ENCODE results near the gene DNM3. TPM values are rescaled to one million over a fixed set of nuclear protein-coding genes. Genes with fewer than 3 reads are reported as not detected.

Gene DNM3
- total and polyA plus RNA-seq, 9 of the 15 experiments (the other 6 are each of a cell fraction or from before 2014, with no cell fraction given): 0.08 to 0.36 (median 0.22) TPM; not detected in 1

DNA sequence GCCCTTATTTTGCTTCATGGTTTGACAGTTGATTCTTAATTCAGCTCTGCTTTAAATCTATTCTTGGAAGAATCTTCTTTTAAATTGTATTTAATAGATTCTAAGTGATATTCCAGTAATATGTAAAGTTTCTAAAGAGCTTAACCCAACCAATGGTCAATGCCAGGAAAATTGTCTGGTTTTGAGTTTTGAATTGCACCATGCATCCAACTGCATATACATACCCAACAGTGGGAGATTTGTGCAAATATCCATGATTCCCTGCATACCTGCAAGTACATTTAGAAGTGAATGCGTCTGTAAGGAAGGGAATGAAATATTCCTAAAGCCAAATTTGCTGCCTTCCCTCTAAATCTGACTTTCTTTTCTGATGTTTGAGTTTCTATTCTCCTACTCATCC is 543.4 kb downstream of the DNM3 start:
- intact Hi-C loops (cut with micrococcal nuclease): no loop called here
- peak; percentile 19 for FAIRE-seq
- Histone ChIP-seq H3K4me2 (ENCODE audit: insufficient read depth, low read length) (no peak overlapping the region), H3K9me3 (replicated peaks; ENCODE audit: control insufficient read depth, insufficient read depth, low read depth, low read length) (no peaks in the 10 kb centered on the region), H3K27me3 (ENCODE audit: control insufficient read depth in 2 of 2, insufficient read depth in 2 of 2, low read length in 2 of 2) (peaks cover 7 to 15% of the 10 kb centered on the region in 2 experiments; a peak in 3 of 5 replicates), H3K9ac (ENCODE audit: insufficient read depth in 1 of 2, low read depth in 2 of 2, low read length in 2 of 2) (no peak overlapping the region), H3K36me3 (ENCODE audit: control insufficient read depth, insufficient read depth, low read length) (no peaks in the 10 kb centered on the region), H4K20me1 (replicated peaks; ENCODE audit: control insufficient read depth, insufficient read depth, low read length) (no peaks in the 10 kb centered on the region), H3K79me2 (ENCODE audit: control insufficient read depth, insufficient read depth, low read length) (no peaks in the 10 kb centered on the region), H2AFZ (ENCODE audit: low read depth, low read length) (no peak overlapping the region), H3K4me3 (no peak overlapping the region), H3K9me1 (ENCODE audit: control insufficient read depth, insufficient read depth, low read length) (no peaks in the 10 kb centered on the region), H3K4me1 (replicated peaks in 1 of 2; ENCODE audit: control insufficient read depth in 2 of 2, insufficient read depth in 2 of 2, low read length in 2 of 2) (no peaks in the 10 kb centered on the region), H3K27ac (ENCODE audit: extremely low read depth, low read depth, low read length) (no peak overlapping the region)
- no peak for ATAC-seq
- ChIA-PET POLR2A (interaction anchor here (1.4 kb wide), 2 partner anchors 10 to 18 kb away, joined by 4 to 5 read pairs; no protein-coding TSS in a partner anchor), CTCF (ENCODE audit: low intra/inter-chr PET ratio) (no interaction called here)
- 4% methylated on average over 1 of the region's 1 CpG for WGBS (ENCODE audit: insufficient coverage, low coverage, missing lambda C conversion rate)
- BruUV-seq (replicated peaks): no TSS peak
- no peak for DNase-seq (ENCODE audit: extremely low read depth in 1 of 4, low spot score in 3 of 4)
- in situ Hi-C loops (cut with MboI): no loop called here
- no peak for TF ChIP-seq RBFOX2 (IDR thresholded peaks at IDR 0.05; ENCODE audit: low read depth, low read length)
- no peak for TF ChIP-seq HMBOX1 (IDR thresholded peaks at IDR 0.05)
- no peak for TF ChIP-seq GTF2A2 (tag; IDR thresholded peaks at IDR 0.05)
- TF ChIP-seq, protein P1, sequence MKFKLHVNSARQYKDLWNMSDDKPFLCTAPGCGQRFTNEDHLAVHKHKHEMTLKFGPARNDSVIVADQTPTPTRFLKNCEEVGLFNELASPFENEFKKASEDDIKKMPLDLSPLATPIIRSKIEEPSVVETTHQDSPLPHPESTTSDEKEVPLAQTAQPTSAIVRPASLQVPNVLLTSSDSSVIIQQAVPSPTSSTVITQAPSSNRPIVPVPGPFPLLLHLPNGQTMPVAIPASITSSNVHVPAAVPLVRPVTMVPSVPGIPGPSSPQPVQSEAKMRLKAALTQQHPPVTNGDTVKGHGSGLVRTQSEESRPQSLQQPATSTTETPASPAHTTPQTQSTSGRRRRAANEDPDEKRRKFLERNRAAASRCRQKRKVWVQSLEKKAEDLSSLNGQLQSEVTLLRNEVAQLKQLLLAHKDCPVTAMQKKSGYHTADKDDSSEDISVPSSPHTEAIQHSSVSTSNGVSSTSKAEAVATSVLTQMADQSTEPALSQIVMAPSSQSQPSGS (CRISPR knock-in tag; IDR thresholded peaks at IDR 0.05): no peak
- no peak for TF ChIP-seq SAFB2 (IDR thresholded peaks at IDR 0.05; ENCODE audit: borderline replicate concordance, low read depth, low read length, severe bottlenecking)
- TF ChIP-seq, protein P2, sequence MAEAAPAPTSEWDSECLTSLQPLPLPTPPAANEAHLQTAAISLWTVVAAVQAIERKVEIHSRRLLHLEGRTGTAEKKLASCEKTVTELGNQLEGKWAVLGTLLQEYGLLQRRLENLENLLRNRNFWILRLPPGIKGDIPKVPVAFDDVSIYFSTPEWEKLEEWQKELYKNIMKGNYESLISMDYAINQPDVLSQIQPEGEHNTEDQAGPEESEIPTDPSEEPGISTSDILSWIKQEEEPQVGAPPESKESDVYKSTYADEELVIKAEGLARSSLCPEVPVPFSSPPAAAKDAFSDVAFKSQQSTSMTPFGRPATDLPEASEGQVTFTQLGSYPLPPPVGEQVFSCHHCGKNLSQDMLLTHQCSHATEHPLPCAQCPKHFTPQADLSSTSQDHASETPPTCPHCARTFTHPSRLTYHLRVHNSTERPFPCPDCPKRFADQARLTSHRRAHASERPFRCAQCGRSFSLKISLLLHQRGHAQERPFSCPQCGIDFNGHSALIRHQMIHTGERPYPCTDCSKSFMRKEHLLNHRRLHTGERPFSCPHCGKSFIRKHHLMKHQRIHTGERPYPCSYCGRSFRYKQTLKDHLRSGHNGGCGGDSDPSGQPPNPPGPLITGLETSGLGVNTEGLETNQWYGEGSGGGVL (CRISPR knock-in tag; IDR thresholded peaks at IDR 0.05): no peak
- TF ChIP-seq ZNF551 (CRISPR knock-in tag; IDR thresholded peaks at IDR 0.05): no peak
- TF ChIP-seq JUND (IDR thresholded peaks at IDR 0.05; ENCODE audit: borderline replicate concordance, low read depth, low read length): no peak
- no peak for TF ChIP-seq JUND (tag; IDR thresholded peaks at IDR 0.05; ENCODE audit: borderline replicate concordance, low read depth, low read length)
- no peak for TF ChIP-seq MAZ (CRISPR knock-in tag; conservative IDR thresholded peaks at IDR 0.05 in 1 of 2, IDR thresholded peaks at IDR 0.05 in 1 of 2)
- no peak for TF ChIP-seq BMI1 (IDR thresholded peaks at IDR 0.05; ENCODE audit: low read length)
- TF ChIP-seq ZFX (CRISPR knock-in tag; IDR thresholded peaks at IDR 0.05): no peak
- no peak for TF ChIP-seq IFI16 (CRISPR knock-in tag; IDR thresholded peaks at IDR 0.05)
- TF ChIP-seq KLF1 (tag; IDR thresholded peaks at IDR 0.05): no peak
- TF ChIP-seq, protein P3, sequence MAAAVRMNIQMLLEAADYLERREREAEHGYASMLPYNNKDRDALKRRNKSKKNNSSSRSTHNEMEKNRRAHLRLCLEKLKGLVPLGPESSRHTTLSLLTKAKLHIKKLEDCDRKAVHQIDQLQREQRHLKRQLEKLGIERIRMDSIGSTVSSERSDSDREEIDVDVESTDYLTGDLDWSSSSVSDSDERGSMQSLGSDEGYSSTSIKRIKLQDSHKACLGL (CRISPR knock-in tag; IDR thresholded peaks at IDR 0.05; ENCODE audit: borderline replicate concordance, poor library complexity, severe bottlenecking): no peak
- TF ChIP-seq NFRKB (IDR thresholded peaks at IDR 0.05; ENCODE audit: low read depth): no peak
- no peak for TF ChIP-seq ZNF280B (CRISPR knock-in tag; IDR thresholded peaks at IDR 0.05)
